ENCODE results near the gene CBX8.
A peak's percentile ranks its signal among the peaks of the same experiment; 100 is the strongest.

CBX8 gene

DNA sequence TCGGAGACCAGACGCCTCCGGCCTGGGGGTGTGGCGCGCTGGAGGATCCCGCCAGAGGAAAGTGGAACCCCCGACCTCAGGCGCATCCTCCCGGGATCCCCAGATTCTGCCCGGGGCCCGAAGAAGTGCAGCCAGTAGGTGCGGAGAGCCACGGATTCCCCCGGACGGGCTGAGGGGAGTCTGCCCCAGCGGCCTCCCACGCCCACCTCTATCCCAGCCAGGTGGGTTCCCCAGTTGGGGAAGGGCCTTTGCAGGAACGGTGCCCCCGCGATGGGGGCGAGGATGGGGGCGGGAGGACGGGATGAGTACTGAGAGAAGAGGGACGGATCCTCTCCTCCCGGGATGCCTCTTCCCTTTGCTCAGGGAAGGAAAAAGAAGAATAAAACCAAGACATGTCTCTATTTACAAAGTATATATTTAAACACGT is 5.1 kb downstream of the CBX8 start:
- DNase-seq = no peak

DNA sequence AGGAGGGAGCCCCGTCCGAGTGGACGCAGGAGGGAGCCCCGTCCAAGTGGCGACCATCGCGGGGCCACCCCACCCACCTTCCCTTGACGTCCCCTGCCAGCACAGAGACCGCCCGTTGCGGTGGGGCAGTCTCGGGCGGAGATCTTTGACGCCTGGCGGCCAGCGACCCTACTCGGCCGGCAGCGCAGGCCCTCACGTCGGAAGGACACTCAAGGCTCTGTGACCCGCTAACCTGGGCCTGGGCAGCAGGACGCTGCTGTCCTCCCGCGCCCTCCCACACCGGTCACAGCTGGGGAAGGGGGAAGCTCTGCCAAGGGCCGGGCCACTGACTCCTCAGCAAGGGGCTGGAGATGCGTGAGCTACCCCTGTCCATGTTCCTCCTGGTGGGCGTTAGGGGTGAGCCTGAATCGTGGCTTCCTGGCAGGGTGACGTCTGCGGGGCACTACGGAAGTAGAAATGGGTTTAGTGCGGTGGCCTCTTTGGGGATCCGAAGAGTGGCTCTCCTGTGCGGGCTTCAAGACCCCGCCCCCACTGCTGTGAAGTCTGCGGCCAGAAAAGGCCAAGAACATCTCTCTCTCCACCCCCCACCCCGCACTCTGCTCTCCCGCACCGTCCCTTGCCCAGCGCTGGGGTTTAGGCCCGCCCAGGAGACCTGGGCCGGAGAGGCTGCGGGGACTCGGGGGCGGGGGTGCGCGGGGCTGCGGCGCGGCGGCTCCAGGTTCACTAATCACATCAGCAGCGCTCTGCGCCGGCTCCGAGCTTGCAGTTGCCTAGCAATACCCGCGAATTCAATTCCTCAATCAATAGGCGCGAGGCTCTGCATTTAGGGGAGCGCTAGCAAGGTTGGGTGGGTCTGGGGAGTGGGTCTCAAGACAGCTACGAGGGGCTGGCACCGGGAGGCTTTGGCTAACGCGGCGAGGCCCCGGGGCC is 5.8 kb downstream of the CBX8 start:
- no peak for DNase-seq

DNA sequence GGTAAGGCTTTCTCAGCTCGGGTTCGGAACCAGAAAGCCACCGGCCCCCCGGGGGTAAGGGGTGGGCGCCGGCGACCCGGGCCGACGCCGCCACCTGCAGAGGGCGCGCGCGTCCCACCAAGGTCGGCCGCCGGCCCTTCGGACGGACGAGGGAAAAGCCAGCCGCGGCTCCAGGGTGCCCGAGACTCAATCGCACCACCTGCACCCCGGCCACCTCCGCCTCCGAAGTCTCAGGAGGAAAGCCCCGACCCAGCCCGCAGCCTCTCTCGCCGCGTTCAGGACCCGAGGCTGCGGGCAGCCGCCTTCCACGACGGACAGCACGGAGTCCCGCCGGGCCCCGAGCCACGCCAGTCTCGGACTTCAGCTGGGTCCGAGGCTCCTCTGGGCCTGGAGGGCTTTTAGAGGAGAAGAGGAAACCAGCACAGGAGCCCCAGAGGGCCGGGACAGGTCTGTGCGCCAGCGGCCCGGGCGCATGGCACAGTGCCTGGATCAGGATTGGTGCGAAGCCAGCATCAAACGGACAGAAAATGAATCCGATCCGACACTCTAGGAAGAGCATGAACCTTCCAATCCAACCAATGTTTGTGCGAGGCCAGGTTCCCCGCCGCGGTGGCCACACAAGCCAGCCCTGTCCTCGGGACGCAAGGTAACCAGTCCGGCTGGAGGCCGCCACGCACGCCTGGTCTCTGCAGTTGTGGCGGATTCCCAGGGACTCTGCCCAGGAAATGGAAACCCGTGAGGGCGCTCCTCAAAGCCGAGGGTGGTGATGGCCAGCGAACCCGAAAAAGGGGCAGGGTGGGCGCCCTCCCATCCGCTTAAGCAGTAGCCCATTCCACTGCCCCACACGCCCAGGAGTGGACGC is 6.7 kb downstream of the CBX8 start:
- no peak for DNase-seq

DNA sequence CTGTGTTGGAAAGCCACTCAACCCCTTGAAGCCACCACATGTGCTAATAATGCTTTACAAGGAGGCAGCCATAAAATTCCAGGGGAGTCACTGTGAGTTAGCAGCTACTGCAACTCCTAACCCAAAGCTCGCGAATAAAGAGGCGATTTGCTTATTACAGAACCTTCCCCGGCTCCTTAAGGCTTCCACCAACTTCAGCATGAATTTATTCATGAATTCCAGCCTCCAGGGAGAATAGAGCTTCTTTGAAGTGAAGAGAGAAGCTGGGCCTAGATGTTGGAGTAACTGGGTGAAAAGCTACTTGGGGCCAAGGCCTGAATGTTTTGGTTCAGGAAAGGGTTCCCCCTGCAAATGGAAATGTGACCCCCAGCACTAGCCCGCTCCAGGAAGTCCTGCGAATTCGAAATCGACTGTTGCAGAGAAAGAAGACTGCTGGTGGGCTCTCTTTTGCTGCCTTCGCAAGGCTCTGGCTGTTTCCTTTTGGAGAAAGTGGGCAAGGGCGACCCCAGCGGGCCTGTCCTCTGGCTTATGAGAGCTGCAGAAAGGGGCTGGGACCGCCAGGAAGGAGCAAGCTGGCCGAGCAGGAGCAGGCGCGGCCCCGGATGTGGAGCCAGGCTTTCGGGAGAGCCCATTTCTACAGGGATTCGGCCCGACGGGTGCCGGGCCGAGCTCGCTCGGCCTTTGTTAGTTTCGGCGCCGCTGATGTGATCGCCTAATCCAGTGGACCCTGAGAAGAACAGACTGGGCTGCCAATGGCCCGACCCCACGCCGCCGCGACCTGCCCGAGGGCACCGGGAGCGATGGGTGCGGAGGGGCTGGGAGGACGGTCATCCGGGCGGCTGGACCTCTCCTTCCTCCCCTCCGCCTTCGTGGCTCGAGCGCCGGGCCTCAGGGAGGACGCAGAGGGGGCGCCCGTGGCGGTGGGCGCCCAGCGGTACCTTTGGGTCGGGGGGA is 7.6 kb downstream of the CBX8 start:
- DNase-seq = no peak

DNA sequence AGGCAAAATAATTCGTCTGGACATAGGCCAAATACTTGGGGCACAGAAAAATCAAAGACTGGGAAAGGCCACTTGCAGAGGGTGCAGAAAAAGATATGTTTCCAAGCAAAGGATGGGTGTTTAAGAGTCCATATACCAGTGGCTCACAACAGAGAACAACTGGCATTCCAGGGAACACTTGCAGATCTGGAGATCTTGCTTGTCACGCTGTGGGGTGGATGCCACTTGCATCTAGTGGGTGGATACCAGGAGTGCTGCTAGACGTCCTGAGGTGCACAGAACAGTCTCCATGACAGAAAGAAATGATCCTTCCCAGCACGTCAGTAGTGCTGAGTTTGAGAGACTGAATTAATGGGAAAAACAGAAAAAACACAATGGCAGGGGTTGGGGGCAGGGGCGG is 8.4 kb downstream of the CBX8 start:
- no peak for DNase-seq

DNA sequence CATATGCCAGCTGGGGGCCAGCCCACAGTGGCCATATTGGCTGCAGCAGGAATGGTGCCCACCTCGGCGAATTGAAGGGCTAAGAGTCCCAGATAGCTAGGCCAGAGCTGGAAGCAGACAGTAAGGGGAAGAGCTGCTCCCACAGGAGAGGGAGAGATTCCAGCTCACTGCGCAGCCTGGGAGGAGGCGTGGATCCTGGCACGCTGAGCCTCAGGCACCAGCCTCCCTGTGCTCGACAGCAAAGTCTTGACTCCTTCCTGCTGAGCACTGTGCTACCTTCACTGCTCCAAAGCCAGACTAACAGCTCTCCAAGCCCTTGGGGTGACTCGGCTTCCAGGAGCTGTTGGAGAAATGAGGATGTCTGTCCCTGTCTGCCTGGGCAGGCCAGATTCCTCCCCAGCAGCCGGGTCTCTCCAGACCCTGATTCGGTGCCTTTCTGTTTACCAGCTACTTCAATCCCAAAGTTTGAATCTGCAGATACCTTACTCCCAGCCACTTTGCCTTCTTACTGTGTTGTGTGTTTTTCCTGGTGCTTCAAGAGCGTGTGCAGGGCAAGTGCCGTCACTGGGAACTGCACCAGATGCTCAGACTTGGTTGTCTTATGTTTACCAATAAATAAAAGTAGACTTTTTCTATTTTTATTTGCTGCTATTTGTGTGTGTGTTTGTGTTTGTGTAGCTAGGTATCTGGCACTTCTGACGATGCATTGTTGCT is 9.8 kb downstream of the CBX8 start:
- no peak for DNase-seq

DNA sequence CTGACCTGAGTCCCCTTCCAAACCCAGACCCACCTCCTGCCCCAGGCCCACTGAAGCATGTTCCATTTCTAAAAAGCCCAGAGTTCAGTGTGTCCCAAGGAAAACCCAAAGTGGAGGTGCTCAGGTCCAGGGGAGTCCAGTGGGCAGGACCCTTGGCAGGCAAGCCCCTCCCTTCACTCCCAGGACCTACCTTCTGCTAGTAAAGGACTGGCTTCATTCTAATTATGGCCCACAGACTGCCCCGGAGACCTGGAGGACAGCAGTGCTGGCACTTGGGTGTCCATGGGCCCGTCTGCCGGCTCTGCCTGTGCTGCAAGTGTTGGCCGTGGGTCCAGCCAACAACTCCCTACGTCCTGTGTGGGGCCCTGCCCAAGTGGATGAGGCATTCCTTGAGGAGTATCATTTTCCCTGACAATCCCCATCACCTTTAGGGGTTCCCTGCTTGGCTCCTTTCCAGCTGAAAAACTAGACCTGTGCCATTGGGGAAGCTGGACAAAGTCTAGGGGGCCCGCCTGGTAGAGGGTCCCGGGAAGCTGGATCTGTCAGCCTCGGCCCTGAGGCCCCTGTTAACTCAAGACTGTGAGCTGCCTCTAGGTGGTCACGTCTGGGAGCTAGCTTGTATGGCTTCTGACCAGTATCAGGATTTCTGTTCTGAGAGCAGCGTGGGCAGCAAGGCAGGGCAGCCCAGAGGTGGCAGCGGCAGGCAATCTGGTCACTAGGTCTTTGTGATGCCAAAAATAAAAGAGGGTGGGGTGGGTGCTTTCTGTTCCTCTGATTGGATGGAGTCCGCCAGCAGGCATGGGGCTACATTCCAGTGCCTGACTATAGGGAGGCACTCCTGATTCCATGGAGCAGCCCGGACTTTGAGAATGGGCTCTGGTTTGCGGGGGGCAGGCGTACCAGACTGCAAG is 10.7 kb downstream of the CBX8 start:
- DNase-seq = no peak

DNA sequence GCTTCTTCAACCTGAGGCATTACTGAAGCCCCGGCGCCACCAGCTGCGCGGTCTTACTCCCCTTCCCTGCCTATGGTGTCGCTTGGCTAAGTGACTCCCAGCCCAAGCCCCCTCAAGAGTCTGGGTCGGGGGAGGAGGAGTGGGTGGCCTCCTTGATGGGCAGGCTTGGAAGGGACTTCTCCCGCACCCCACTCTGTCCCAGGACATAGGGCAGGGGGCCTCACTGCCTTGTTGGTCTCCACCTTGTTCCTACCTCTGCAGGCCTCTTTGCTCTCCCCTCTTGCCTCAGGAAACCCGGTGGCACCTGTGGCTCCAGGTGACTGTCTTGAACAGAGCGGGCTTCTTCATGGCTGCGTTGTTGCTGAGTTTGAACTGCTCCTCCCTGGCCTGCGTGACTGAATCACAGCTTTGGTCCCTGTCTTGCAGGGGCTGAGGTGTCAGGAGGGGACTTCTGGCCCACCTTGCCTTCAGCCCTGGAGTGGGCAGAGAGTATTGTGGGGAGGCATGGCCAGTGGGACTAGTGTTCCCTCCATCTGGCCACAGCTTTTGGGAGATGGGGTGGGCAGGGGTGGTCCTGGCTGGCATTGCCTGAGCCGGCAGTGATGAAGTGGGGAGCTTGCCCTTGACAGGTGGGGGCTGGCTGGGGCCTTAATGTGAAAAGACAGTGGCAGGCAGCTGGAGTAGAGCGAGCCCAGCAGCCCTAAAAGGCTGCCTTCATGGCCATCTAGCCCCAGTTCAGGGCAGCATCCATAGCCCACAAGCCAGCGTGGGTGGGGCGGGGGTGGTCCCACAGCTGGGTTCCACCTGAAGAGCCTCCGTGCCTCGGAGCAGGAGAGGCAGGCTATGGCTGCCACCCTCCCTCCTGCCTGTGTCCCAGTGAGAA is 11.6 kb downstream of the CBX8 start:
- no peak for DNase-seq

DNA sequence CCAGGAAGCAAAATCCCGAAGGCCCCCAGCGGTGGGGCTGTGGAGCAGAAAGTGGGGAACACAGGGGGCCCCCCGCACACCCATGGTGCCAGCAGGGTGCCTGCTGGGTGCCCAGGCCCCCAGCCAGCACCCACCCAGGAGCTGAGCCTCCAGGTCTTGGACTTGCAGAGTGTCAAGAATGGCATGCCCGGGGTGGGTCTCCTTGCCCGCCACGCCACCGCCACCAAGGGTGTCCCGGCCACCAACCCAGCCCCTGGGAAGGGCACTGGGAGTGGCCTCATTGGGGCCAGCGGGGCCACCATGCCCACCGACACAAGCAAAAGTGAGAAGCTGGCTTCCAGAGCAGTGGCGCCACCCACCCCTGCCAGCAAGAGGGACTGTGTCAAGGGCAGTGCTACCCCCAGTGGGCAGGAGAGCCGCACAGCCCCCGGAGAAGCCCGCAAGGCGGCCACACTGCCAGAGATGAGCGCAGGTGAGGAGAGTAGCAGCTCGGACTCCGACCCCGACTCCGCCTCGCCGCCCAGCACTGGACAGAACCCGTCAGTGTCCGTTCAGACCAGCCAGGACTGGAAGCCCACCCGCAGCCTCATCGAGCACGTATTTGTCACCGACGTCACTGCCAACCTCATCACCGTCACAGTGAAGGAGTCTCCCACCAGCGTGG is 12.4 kb downstream of the CBX8 start:
- DNase-seq = no peak

DNA sequence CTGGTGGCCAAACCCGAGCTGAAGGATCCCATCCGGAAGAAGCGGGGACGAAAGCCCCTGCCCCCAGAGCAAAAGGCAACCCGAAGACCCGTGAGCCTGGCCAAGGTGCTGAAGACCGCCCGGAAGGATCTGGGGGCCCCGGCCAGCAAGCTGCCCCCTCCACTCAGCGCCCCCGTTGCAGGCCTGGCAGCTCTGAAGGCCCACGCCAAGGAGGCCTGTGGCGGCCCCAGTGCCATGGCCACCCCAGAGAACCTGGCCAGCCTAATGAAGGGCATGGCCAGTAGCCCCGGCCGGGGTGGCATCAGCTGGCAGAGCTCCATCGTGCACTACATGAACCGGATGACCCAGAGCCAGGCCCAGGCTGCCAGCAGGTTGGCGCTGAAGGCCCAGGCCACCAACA is 13.0 kb downstream of the CBX8 start:
- no peak for DNase-seq

DNA sequence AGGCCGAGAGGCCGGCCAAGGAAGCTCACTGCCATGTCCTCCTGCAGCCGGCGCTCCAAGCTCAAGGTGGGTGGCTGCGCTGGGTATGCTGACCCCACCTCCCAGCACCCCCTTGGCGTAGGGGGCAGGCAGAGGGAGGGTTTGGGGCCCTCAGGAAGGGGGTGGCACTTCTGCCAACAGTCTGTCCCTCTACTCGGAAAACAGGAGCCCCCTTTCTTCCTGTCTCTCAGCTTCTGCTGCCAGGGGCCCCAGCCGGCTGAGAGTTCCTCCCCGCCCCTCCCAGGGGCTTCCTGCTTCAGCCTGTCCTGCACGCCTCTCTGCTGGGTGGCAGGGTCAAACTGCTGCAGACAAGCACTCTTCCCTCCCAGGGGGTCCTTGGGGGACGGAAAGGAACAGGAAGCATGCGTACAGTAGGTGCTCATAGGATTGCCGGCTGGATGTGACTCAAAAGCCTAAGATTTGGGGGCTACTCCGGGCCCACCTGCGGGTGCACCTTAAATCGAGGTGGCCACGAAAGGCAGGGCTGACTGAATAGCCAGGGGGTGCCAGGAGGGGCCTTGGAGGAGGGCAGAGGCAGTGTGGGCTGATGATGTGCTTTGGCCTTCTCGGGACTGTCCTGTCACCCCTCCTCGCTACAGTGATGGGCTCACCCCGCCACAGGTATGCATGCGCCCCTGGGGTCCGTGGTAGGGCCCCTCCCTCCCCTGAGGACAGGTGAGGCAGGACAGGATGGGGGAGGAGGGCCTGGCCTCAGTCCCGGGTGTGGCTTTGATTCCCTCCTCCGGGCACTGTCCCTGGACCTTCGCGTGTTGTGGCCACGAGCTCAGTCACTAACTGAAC is 14.9 kb downstream of the CBX8 start:
- DNase-seq = no peak

DNA sequence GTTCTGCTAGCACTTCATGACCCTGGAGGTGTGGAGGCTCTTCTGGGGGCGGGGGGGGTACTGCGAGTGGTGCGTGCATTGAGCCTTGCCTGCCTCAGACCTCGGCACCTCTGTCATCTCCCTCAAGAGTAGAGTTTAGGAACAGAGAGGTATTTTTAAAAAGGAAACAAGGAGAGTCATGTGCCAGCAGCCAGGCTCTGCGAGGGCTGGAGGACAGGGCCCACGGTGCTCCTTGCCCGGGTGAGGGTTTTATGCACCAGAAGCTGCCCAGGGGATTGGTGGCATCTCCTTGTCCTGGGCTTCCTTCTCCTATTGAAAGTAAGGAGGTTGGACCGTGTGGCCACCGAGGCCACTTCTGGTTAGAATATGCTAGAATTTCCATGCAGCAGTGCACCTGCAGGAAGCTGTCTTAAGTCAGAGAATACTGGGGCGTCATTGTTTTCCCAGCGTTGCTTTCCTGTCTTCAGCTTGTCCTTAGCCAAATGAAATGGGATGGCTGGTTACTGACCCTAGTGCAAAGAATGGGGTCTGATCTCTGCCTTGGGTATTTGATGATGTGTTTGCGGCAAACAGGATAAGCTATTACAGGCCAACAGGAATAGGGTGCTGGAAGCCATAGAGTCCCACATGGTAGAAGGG is 15.7 kb downstream of the CBX8 start:
- no peak for DNase-seq

DNA sequence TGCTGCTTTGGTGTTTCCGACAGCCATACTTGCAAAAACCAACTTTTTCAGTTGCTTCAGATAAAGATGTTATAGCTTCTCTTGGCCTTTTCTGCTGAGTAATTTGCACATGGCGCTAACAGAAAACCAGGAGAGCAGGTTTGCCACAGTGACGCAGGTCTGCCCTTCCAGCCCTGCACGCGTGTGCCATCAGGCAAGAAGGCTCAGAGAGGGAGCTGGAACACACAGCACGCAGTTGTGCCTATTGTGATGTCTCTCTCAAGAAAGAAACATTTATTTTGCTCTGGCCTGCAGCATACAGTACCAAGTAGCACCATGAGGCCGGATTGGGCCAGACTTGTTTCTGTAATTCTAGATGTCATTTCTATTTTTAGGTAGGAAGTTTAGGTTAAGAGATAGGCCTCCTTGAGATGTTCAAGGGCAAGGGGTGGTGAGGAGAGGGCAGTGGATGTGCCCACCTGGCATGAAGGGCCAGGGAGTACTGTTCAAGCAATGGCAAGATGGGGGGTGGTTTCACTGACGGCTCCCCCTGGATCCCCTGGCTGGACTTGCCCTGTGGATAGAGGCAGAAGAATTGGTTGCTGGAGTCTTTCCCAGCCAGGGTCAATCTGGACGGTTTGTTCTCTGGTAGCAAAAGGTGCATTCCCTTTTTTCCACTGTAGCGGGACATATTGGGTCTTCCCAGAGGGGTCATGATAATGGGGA is 17.1 kb downstream of the CBX8 start:
- no peak for DNase-seq

DNA sequence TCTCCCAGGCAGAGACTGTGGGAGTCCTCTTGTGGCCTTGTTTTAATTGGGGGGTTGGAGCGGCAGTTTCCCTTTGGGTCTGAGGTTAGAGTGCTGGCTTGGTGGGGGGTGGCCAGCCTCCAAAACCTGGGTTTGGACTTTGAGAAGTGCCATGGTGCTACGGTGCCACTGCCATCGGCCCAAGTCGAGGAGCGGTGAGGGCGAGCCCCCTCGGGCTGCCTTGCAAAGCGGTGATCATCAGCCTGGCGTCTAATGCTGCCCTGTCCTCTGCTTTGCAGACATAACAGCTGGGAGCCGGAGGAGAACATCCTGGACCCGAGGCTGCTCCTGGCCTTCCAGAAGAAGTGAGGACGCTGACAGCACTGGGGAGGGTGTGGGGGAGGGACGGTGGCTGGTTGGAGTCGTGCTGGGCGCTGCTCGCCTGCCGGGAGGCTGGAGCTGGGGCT is 17.8 kb downstream of the CBX8 start:
- no peak for DNase-seq

DNA sequence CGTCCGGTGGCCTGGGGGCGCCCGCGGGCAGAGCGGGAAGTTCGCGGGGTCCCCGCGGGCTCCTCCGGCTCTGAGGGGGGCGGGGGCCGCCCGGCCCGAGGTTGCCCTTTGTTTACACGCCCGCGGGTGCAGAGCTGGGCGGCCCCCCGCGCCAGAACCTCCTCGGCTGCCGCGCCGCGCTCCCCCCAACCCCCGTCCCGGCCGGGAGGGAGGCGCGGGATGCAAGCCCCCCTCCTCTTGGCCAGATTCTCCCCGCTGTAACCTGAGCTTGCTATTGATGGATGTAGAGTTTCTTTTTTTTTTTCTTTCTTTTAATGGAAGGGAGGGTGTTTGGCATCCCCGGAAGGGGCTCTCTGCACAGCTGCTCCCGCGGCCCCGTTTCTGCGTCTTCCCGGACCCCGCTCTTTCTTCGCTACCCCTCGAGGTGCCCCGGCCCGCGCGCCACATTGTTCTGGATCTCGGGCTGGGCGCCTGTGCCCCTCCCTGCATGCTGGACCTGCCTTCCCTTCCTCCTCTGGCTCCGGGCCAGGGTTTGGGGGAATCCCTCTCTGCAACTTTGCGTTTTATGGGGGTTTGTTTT is 18.3 kb downstream of the CBX8 start:
- peak; percentile 28 for DNase-seq

DNA sequence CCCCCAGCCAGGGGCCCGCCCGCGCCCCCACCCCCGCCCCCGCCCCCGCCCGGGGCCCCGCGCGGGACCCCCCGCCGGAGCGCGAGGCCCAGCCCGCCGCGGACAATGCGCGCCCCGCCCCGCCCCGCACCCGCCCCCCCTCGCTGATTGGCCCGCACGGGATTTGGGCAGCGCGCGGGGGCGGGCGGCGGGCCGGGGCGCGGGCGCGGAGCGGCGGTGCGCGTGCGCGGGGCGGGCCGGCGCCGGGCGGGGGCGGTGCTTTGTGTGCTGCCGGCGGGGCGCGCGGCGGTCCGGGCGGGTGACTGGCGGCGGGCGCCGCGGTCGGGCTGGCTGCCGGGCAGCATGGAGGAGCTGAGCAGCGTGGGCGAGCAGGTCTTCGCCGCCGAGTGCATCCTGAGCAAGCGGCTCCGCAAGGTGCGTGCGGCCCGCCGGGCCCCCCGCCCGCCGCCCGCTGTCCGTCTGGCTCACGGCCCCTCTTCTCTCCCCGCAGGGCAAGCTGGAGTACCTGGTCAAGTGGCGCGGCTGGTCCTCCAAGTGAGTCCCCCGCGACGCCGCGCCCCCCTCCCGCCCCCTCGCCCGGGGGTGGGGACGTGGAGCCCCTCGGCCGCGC is 18.9 kb downstream of the CBX8 start, which contains the start of gene CBX2:
Gene CBX2 (plus strand): TSS at position 255 of the 610 bp plus-strand sequence. CDS start 88 bp downstream, at position 343.
- DNase-seq = peak; percentile 85
